ENCODE data around the gene TOMM40. TPM values are rescaled to one million over a fixed set of nuclear protein-coding genes. Genes with fewer than 3 reads are reported as not detected.

The TOMM40 gene
- total and polyA plus RNA-seq, 2 of the 13 experiments (the other 11 are each of a cell fraction or from before 2014, with no cell fraction given): 72.0 to 110 TPM

GRCh38 chr19:44903602-44904425, 12.8 kb downstream of the TOMM40 start (continued):
- peak; percentile 24; the same call in 1 of the 2 replicates for TF ChIP-seq ZFP82 (CRISPR knock-in tag; IDR thresholded peaks at IDR 0.05; ENCODE audit: borderline replicate concordance)
- 0 out of 2 replicates have a peak, but pooled peaks have one; percentile 39 for TF ChIP-seq ZBTB34 (CRISPR knock-in tag; IDR thresholded peaks at IDR 0.05)
- no peak for TF ChIP-seq ZNF496 (CRISPR knock-in tag; IDR thresholded peaks at IDR 0.05; ENCODE audit: insufficient replicate concordance)
- no peak for TF ChIP-seq EHMT2 (IDR thresholded peaks at IDR 0.05; ENCODE audit: borderline replicate concordance, low read depth, low read length)
- TF ChIP-seq HMG20B (CRISPR knock-in tag; conservative IDR thresholded peaks at IDR 0.05): no peak
- no peak for TF ChIP-seq HCFC1 (IDR thresholded peaks at IDR 0.05; ENCODE audit: low read depth, low read length)
- TF ChIP-seq, protein P1, sequence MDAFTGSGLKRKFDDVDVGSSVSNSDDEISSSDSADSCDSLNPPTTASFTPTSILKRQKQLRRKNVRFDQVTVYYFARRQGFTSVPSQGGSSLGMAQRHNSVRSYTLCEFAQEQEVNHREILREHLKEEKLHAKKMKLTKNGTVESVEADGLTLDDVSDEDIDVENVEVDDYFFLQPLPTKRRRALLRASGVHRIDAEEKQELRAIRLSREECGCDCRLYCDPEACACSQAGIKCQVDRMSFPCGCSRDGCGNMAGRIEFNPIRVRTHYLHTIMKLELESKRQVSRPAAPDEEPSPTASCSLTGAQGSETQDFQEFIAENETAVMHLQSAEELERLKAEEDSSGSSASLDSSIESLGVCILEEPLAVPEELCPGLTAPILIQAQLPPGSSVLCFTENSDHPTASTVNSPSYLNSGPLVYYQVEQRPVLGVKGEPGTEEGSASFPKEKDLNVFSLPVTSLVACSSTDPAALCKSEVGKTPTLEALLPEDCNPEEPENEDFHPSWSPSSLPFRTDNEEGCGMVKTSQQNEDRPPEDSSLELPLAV (CRISPR knock-in tag; conservative IDR thresholded peaks at IDR 0.05; ENCODE audit: low read depth): no peak
- peak; percentile 39; the same call in 1 of the 2 replicates for TF ChIP-seq ZNF816 (CRISPR knock-in tag; IDR thresholded peaks at IDR 0.05; ENCODE audit: borderline replicate concordance)
- no peak for TF ChIP-seq NPAS2 (CRISPR knock-in tag; IDR thresholded peaks at IDR 0.05; ENCODE audit: borderline replicate concordance)
- TF ChIP-seq POLR2AphosphoS2 (IDR thresholded peaks at IDR 0.05; ENCODE audit: low read depth, low read length): no peak
- no peak for TF ChIP-seq PHF5A (CRISPR knock-in tag; IDR thresholded peaks at IDR 0.05; ENCODE audit: low read depth, unreplicated experiment)
- TF ChIP-seq SNAI1 (CRISPR knock-in tag; IDR thresholded peaks at IDR 0.05; ENCODE audit: borderline replicate concordance): no peak
- peak; percentile 92 for TF ChIP-seq NCOR1 (IDR thresholded peaks at IDR 0.05; ENCODE audit: borderline replicate concordance, low read length)
- peak; percentile 76; the same call in 1 of the 2 replicates for TF ChIP-seq HINFP (CRISPR knock-in tag; IDR thresholded peaks at IDR 0.05; ENCODE audit: low read depth)
- TF ChIP-seq ZIK1 (CRISPR knock-in tag; IDR thresholded peaks at IDR 0.05; ENCODE audit: borderline replicate concordance, low read depth): no peak
- peak; percentile 64 for TF ChIP-seq RBFOX2 (IDR thresholded peaks at IDR 0.05; ENCODE audit: low read depth, low read length)
- no peak; the same call in 1 of the 2 replicates for TF ChIP-seq SP2 (CRISPR knock-in tag; IDR thresholded peaks at IDR 0.05)
- TF ChIP-seq, protein P2, sequence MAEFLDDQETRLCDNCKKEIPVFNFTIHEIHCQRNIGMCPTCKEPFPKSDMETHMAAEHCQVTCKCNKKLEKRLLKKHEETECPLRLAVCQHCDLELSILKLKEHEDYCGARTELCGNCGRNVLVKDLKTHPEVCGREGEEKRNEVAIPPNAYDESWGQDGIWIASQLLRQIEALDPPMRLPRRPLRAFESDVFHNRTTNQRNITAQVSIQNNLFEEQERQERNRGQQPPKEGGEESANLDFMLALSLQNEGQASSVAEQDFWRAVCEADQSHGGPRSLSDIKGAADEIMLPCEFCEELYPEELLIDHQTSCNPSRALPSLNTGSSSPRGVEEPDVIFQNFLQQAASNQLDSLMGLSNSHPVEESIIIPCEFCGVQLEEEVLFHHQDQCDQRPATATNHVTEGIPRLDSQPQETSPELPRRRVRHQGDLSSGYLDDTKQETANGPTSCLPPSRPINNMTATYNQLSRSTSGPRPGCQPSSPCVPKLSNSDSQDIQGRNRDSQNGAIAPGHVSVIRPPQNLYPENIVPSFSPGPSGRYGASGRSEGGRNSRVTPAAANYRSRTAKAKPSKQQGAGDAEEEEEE (CRISPR knock-in tag; IDR thresholded peaks at IDR 0.05; ENCODE audit: borderline replicate concordance): no peak; the same call in 1 of the 2 replicates
- peak; percentile 97 for TF ChIP-seq RARA (CRISPR knock-in tag; IDR thresholded peaks at IDR 0.05)

All from HepG2 (cell line).